ENCODE measurements around the gene TUSC2. TPM values are rescaled to one million over a fixed set of nuclear protein-coding genes. Genes with fewer than 3 reads are reported as not detected.

TUSC2 gene
- total RNA-seq, 1 donor from 2014 or later = 11.8 TPM

DNA sequence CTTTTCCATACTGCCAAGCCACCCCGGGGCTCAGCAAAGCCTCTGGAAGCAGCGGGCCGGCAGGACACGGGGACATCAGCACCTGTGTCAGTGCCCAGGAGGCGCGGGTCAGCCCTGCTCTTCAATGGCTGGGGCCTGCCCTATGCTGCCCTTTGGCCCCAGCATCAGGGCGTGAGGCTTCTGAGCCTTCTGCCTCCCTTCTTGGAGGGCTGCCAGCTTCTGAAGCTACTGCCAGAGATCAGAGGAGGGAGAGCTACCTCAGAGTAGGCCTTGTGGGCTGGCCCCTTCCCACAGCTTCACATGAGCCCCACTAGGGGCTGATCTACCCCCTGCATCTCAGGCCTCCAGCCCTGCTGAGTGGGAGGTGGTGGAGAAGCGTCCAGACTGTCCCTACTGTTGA lies 44.3 kb upstream of the TUSC2 start:
- H3K4me1 ChIP-seq = no peaks in the 10 kb centered on the region
- no peak for TF ChIP-seq POLR2AphosphoS5 (IDR thresholded peaks at IDR 0.05; ENCODE audit: insufficient read depth in 1 of 2, low read depth in 1 of 2)
- TF ChIP-seq POLR2A (IDR thresholded peaks at IDR 0.05) = no peak
- TF ChIP-seq CTCF (IDR thresholded peaks at IDR 0.05) = no peak
- H3K4me3 ChIP-seq = no peak overlapping the region
- intact Hi-C loops (cut with DNase I) = no loop called here
- H3K9me3 ChIP-seq = no peaks in the 10 kb centered on the region
- no peak for DNase-seq (ENCODE audit: extremely low spot score in 2 of 2)
- H3K27me3 ChIP-seq = no peaks in the 10 kb centered on the region
- H3K27ac ChIP-seq = no peak overlapping the region
- H3K36me3 ChIP-seq = no peaks in the 10 kb centered on the region

DNA sequence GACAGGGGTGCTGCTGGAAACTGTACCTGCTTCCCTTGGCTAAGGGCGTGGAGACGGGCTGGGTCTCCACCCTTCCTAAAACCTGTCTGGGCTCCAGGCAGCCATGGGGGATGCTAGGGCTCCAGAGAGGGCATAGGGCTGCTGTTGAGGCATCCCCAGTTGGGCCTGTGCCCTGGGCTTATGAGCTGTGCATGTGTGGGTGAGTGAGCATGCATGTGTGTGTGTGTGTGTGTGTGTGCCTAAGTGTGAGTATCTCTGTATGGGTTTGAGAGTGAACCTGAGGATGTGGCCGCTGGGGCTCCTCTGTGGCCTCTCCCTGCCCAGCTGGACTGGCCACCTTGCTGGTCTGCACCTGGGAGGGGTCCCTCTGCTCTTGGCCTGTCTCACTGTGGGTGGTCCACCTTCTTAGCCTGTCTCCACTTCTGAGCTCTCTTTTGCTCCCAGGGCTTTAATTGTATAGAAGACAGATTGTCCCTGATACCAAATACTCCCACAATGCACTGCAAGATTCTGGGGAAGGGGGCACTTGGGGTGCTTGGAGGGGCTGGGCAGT lies 43.2 kb upstream of the TUSC2 start:
- Histone ChIP-seq H3K36me3 (no peaks in the 10 kb centered on the region), H3K4me1 (peaks cover 2% of the 10 kb centered on the region), H3K4me3 (no peak overlapping the region), H3K27ac (no peak overlapping the region), H3K9me3 (no peaks in the 10 kb centered on the region), H3K27me3 (no peaks in the 10 kb centered on the region)
- TF ChIP-seq POLR2AphosphoS5 (IDR thresholded peaks at IDR 0.05; ENCODE audit: insufficient read depth in 1 of 2, low read depth in 1 of 2) = no peak
- no peak for TF ChIP-seq POLR2A (IDR thresholded peaks at IDR 0.05)
- TF ChIP-seq CTCF (IDR thresholded peaks at IDR 0.05) = no peak
- intact Hi-C loops (cut with DNase I) = no loop called here
- no peak for DNase-seq (ENCODE audit: extremely low spot score in 2 of 2)

DNA sequence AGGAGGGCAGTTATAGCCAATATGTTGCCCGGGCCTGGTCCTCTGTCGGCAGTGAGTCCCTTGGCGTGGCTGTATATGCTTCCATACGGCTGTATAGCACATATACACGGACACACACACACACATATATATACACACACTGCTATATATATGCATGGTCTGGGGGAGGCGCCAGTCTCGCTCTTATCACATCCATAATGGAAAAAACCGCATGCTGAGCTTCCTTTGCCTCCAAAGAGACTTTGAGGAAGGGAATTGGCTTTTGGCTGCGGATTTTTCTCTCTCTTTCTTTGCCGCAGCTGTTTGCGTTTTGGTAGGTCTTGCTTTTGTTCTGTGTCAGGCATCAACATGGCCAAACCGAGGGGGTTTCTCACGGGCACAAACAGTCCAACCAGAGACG lies 42.6 kb upstream of the TUSC2 start:
- intact Hi-C loops (cut with DNase I) = no loop called here
- H3K36me3 ChIP-seq = no peaks in the 10 kb centered on the region
- H3K4me3 ChIP-seq = no peak overlapping the region
- DNase-seq (ENCODE audit: extremely low spot score in 2 of 2) = no peak
- H3K27ac ChIP-seq = no peak overlapping the region
- peaks cover 8% of the 10 kb centered on the region for H3K4me1 ChIP-seq
- TF ChIP-seq POLR2A (IDR thresholded peaks at IDR 0.05) = no peak
- no peak for TF ChIP-seq CTCF (IDR thresholded peaks at IDR 0.05)
- no peak for TF ChIP-seq POLR2AphosphoS5 (IDR thresholded peaks at IDR 0.05; ENCODE audit: insufficient read depth in 1 of 2, low read depth in 1 of 2)
- H3K9me3 ChIP-seq = no peaks in the 10 kb centered on the region
- no peaks in the 10 kb centered on the region for H3K27me3 ChIP-seq

GRCh38 chr3:50369012-50369670 lies 41.1 kb upstream of the TUSC2 start:
- H3K4me1 ChIP-seq = peaks cover 20% of the 10 kb centered on the region
- no peak for TF ChIP-seq CTCF (IDR thresholded peaks at IDR 0.05)
- TF ChIP-seq POLR2AphosphoS5 (IDR thresholded peaks at IDR 0.05; ENCODE audit: insufficient read depth in 1 of 2, low read depth in 1 of 2) = no peak
- no peak for TF ChIP-seq POLR2A (IDR thresholded peaks at IDR 0.05)
- intact Hi-C loops (cut with DNase I) = no loop called here

GRCh38 chr3:50365842-50366220 lies 37.8 kb upstream of the TUSC2 start:
- no peak overlapping the region for H3K27ac ChIP-seq
- intact Hi-C loops (cut with DNase I) = no loop called here

More at GRCh38 chr3:50369012-50369670, 41.1 kb upstream of the TUSC2 start:
- no peak for DNase-seq (ENCODE audit: extremely low spot score in 2 of 2)
- no peaks in the 10 kb centered on the region for H3K36me3 ChIP-seq
- no peak overlapping the region for H3K4me3 ChIP-seq
- no peak overlapping the region for H3K27ac ChIP-seq
- no peaks in the 10 kb centered on the region for H3K27me3 ChIP-seq
- no peaks in the 10 kb centered on the region for H3K9me3 ChIP-seq

More at GRCh38 chr3:50365842-50366220, 37.8 kb upstream of the TUSC2 start:
- no peak for DNase-seq (ENCODE audit: extremely low spot score in 2 of 2)
- no peak for TF ChIP-seq CTCF (IDR thresholded peaks at IDR 0.05)
- TF ChIP-seq POLR2A (IDR thresholded peaks at IDR 0.05) = no peak
- no peak for TF ChIP-seq POLR2AphosphoS5 (IDR thresholded peaks at IDR 0.05; ENCODE audit: insufficient read depth in 1 of 2, low read depth in 1 of 2)
- Histone ChIP-seq H3K9me3 (no peaks in the 10 kb centered on the region), H3K36me3 (no peaks in the 10 kb centered on the region), H3K27me3 (no peaks in the 10 kb centered on the region), H3K4me3 (peak overlapping the region; percentile 57 to 71), H3K4me1 (peaks cover 22% of the 10 kb centered on the region)
